Adipose tissue (tissue), 3 donors: Measurements from ENCODE around the gene EFCAB9. TPM values are rescaled to one million over a fixed set of nuclear protein-coding genes. Genes with fewer than 3 reads are reported as not detected.
A peak's percentile ranks its signal among the peaks of the same experiment; 100 is the strongest.
"Not testable (repeated sequence)": the region's sequence is repeated elsewhere in the genome, so short reads cannot be mapped to it uniquely, and the experiment has no call there.

Experiments
- H3K27ac ChIP-seq: one replicate; pipeline ENCODE4 v1.5.1; 2013; ENCODE audit warnings: low read depth, low read length
- WGBS, 3 donors: extraction: QIAGEN DNeasy Blood & Tissue Kit; methylation state at CpG; one replicate each; pipeline ENCODE4 v1.1.7; 2013; 5-methylcytosine and 5-hydroxymethylcytosine counted together
- polyA plus RNA-seq, 3 donors: library from polyadenylated mRNA; stranded (reverse); fragments of 200-250 nt; gene quantifications; one replicate each; pipeline ENCODE4 v1.2.3, GENCODE V29; 2013
- donor health status: healthy with polysubstance abuse.
- donor health status: Bipolar disorder and iron deficiency.
- donor health status: healthy.

Gene EFCAB9
- not detected for polyA plus RNA-seq

DNA sequence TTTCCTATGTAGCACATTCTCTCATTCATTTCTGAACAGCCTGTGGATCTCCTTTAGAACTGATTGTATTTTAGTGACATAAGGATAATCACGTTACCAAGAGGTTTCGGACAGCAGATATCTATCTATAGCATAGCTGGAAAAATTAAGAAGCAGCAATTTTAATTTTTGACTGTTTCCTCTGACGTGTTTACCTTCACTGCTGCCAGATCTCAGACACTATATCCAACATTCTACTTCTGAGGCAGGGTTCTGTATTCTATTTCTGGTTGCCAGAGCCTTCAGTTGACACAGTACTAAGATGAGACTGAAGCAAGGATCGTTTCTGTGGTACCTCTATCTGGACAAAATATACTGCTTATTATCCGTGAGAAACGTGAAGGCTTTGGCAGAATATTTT is at the start of gene EFCAB9:
Gene EFCAB9 (plus strand): TSS at position 301 of the 400 bp plus-strand sequence. CDS start 1 bp downstream, at position 302.
- WGBS, 3 donors, result 79 to 86% (median 84%) methylated on average over 6 of the region's 6 CpGs
- H3K27ac ChIP-seq, result no peak within 1 kb of the TSS

DNA sequence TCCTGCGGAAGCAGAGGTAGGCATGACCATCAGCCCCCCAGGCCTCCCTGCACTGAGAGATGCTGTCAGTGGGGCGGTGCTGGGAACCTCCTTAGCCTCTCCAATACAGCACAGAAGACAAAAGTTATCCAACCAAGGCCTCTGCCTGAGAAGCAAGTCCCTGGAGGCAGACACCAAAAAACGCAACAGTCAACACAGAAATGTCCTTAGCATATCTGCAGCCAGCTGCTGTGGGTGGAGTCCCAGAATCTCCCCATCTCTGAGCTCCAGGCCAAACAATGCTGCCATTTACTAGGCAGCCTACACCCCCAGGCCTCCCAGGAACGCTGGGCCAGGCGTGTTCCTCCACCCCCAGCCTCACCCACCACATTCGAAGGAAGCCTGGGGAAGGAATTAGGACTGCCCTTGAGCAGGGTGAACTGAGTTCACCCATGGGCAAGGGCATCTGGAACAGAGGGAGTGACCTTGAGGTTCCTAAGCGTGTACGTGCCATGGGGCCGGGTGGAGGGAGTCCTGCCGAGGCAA is 49.6 kb upstream of the EFCAB9 start:
- no peak overlapping the region for H3K27ac ChIP-seq
- WGBS, 3 donors, result 47 to 63% (median 56%) methylated on average over 10 of the region's 10 CpGs

- no peak overlapping the region for H3K27ac ChIP-seq
- 94% methylated on average over 15 of the region's 15 CpGs for WGBS, 3 donors
These were observed 48.8 kb upstream of the EFCAB9 start for GRCh38 chr5:172144931-172145869.

- 85 to 88% (median 87%) methylated on average over 21 of the region's 21 CpGs for WGBS, 3 donors
- no peak overlapping the region for H3K27ac ChIP-seq
These were observed 47.9 kb upstream of the EFCAB9 start for GRCh38 chr5:172145870-172146747.

DNA sequence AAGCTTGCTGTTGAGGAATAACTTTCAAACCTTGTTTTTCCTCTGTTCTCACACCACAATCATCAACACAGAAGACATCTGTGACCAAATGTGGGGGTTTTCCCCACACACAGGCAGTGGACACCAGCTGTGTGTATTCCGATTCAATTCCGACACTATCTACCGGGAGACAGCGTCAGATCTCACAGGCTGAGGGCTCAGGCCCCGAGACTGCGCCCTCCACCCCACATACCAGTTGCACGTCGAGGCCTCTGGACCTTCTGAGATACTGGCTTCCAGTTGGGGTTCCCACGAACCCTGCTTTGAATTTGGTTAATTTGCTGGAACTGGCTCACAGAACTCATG is 47.3 kb upstream of the EFCAB9 start:
- 95 to 97% (median 96%) methylated on average over 9 of the region's 9 CpGs for WGBS, 3 donors
- H3K27ac ChIP-seq, result no peak overlapping the region

GRCh38 chr5:172147857-172148256 is 46.1 kb upstream of the EFCAB9 start:
- WGBS, 3 donors, result 87 to 89% (median 88%) methylated on average over 10 of the region's 10 CpGs
- H3K27ac ChIP-seq, result no peak overlapping the region

GRCh38 chr5:172148381-172148780 is 45.6 kb upstream of the EFCAB9 start:
- no peak overlapping the region for H3K27ac ChIP-seq
- WGBS, 3 donors, result 82 to 90% (median 90%) methylated on average over 7 to 9 of the region's 9 CpGs

DNA sequence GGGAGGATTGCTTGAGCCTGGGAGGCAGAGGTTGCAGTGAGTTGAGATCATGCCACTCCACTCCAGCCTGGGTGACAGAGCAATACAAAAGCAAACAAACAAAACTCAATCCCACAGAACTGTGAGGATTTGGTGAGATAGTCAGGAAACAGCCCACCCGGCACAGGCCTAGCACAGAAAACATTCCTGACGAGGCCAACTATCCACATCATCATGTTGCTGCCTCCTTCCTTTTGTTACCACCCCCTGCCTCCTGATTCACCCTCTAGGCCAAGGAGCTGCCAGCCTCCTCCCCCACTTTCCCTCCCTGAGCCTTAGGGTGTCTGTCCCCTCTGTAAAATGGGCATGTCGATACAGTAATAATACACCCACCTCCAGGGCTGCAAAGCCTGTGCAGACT is 44.9 kb upstream of the EFCAB9 start:
- 82 to 97% (median 91%) methylated on average over 3 of the region's 3 CpGs for WGBS, 3 donors

DNA sequence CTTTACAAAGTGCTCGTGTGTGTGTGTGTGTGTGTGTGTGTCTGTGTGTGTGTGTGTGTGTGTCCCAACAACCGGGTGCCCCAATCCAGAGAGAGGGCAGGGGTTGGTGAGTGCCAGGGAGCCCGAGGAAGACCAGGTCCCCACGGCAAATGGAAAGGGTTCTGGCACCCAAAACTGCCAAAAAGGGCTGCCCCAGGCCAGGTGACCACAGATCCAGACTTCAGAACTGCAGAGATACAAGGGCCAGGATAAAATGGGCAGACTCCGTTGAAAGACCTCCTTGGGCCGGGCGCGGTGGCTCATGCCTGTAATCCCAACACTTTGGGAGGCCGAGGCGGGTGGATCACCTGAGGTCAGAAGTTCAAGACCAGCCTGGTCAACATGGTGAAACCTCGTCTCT is 44.5 kb upstream of the EFCAB9 start:
- 89 to 97% (median 95%) methylated on average over 11 of the region's 11 CpGs for WGBS, 3 donors
- not testable (repeated sequence) for H3K27ac ChIP-seq

More for the DNA sequence above, 44.9 kb upstream of the EFCAB9 start:
- no peak overlapping the region for H3K27ac ChIP-seq

GRCh38 chr5:172150514-172151425 is 43.2 kb upstream of the EFCAB9 start:
- WGBS, 3 donors, result 46 to 77% (median 52%) methylated on average over 16 of the region's 16 CpGs
- H3K27ac ChIP-seq, result no peak overlapping the region

GRCh38 chr5:172151661-172152210 is 42.2 kb upstream of the EFCAB9 start:
- 90 to 93% (median 92%) methylated on average over 10 of the region's 10 CpGs for WGBS, 3 donors
- H3K27ac ChIP-seq, result no peak overlapping the region

- H3K27ac ChIP-seq, result no peak overlapping the region
- 88 to 97% (median 96%) methylated on average over 3 of the region's 3 CpGs for WGBS, 3 donors
These were observed 40.3 kb upstream of the EFCAB9 start for GRCh38 chr5:172153695-172154094.

DNA sequence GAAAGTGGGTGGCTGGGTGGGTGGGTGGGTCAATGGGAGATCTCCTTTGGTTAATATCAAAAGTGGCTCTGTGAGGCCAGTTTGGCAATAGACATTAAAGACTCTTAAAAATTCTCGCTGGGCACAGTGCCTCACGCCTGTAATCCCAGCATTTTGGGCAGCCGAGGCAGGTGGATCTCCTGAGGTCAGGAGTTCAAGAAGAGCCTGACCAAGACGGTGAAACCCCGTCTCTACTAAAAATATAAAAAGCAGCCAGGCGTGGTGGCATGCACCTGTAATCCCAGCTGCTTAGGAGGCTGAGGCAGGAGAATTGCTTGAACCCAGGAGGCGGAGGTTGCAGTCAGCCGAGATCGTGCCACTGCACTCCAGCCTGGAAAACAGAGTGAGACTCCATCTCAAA is 38.9 kb upstream of the EFCAB9 start:
- H3K27ac ChIP-seq, result not testable (repeated sequence)
- WGBS, 3 donors, result 89 to 95% (median 90%) methylated on average over 9 of the region's 9 CpGs

DNA sequence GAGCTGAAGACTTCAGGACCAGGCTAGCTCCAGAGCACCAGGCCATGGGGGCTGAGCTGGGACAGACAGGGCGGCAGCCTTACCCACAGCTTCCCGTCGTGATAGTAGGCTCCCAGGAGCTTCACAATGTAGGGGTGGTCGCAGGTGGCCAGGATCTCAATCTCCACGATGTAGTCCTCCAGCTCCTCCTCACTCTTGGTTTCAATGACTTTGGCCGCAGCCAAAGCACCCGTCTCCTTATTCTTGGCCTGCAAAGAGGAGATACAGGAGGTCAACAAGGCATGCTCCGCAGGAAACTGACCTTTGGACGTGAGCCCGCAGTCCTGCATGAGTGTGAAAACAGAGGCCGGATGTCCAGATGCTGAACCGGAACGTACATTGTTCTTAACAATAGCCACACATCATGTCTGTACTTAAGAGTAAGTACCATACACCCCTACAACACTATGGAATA is 37.4 kb upstream of the EFCAB9 start:
- H3K27ac ChIP-seq, result no peak overlapping the region
- WGBS, 3 donors, result 59 to 70% (median 62%) methylated on average over 13 of the region's 13 CpGs

DNA sequence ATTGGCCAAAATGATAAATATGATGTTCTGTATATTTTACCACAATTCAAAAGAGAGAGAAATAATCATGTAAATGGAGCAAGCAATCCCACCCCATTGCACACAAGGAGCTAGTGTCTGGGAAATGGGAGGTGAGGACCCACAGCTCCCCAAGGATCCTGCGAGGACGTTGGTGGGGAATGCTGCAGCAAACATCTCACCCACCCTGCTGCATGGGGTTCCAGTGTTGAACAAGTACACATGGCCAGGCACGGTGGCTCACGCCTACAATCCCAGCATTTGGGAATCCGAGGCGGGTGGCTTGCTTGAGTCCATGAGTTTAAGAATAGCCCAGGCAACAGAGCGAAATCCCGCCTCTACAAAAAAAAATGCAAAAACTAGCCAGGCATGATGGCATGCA is 35.0 kb upstream of the EFCAB9 start:
- no peak overlapping the region for H3K27ac ChIP-seq
- 92 to 98% (median 95%) methylated on average over 8 of the region's 8 CpGs for WGBS, 3 donors

GRCh38 chr5:172160506-172160905 is 33.5 kb upstream of the EFCAB9 start:
- WGBS, 3 donors, result 75 to 83% (median 78%) methylated on average over 9 of the region's 9 CpGs
- H3K27ac ChIP-seq, result no peak overlapping the region

GRCh38 chr5:172162323-172162986 is 31.5 kb upstream of the EFCAB9 start:
- peak overlapping the region; percentile 15 for H3K27ac ChIP-seq
- 91 to 95% (median 91%) methylated on average over 5 of the region's 5 CpGs for WGBS, 3 donors
